Lower leg skin (tissue), 3 donors: ENCODE measurements around the gene UQCR11.

ENCODE experiments used
- CTCF ChIP-seq, 3 donors: fragments of 450-650 bp; IDR thresholded peaks; one replicate each; pipeline ENCODE4 v1.5.1; 2016; ENCODE audit warnings: antibody characterized with exemption in 3 of 3, mild to moderate bottlenecking in 3 of 3, moderate library complexity in 2 of 3
- POLR2A ChIP-seq, 2 donors: fragments of 450-650 bp; IDR thresholded peaks; one replicate each; pipeline ENCODE4 v1.6.1; 2016 to 2017; ENCODE audit warnings: antibody characterized with exemption in 2 of 2, mild to moderate bottlenecking in 1 of 2, moderate library complexity in 1 of 2

GRCh38 chr19:1584500-1585242, 20.6 kb downstream of the UQCR11 start:
- TF ChIP-seq CTCF (IDR thresholded peaks at IDR 0.05) (no peak), POLR2A (IDR thresholded peaks at IDR 0.05) (no peak)
